ENCODE measurements around the gene MEGF11.

The MEGF11 gene

DNA sequence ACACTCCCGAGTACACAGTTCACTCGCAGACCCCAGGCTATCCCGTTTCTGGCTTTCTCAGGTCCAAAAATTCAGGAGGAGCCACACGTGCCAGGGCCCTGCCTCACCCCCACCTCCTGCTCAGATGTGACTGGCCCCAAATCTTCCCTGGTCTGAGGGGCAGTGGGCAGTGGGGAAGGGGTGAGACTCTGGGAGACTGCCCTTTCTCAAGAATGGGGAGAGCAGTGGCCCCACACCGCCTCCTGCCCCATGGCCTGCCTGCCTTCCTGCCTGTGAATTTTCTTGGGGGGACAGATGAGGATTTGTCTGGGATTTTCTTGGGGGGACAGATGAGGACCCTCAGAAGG lies 174.6 kb downstream of the MEGF11 start:
- DNase-seq = no peak

DNA sequence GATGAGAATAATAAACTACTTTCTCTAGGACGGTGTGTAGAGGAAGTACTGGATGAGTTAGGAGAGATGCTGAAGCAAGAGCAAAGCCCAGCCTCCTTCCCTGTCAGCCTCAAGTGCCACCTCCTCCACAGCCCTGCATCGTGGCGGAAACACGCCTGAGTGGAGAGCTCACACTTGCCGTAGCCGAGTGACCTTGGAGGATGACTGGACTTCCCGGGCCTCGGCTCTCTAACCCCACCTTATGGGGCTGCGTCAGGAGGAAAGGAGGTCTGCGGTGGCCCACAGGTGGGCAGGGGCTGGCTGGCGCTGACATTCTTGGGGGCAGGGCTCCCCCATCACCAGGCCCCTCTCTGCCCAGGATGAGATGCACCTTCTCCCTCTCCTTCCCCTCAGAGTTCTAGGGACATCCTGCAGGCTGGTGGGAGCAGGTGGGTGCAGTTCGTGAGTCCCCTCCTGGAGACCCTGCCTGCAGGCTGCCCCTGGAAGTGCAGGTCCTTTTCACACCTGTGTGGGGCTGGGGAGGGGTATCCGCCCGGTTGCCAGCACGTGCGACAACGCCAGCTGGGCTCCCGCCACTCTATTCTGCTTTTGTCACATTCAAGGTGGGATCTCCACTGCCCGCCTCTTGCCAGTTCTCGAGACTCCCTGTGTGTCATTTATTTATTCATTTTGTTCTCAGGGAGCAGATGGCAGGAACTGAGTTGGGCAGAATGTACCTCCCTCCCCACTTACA lies 175.2 kb downstream of the MEGF11 start:
- no peak for DNase-seq

DNA sequence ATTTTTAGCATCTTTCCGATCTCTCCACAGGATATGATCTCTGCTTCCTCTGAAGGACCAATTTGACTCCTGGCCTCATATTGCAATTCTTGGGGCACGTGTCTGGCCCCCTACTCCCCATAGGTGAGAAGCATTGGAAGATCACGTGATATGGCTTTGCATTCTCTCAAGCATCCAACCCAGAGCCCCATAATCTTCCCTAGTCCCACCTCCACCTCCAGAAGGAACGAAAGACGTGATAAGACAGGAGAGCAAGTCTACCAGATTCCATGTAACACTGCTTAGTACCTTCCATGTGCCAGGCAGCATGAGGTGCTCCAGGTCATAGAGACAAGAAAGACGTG lies 176.3 kb downstream of the MEGF11 start:
- DNase-seq = no peak

DNA sequence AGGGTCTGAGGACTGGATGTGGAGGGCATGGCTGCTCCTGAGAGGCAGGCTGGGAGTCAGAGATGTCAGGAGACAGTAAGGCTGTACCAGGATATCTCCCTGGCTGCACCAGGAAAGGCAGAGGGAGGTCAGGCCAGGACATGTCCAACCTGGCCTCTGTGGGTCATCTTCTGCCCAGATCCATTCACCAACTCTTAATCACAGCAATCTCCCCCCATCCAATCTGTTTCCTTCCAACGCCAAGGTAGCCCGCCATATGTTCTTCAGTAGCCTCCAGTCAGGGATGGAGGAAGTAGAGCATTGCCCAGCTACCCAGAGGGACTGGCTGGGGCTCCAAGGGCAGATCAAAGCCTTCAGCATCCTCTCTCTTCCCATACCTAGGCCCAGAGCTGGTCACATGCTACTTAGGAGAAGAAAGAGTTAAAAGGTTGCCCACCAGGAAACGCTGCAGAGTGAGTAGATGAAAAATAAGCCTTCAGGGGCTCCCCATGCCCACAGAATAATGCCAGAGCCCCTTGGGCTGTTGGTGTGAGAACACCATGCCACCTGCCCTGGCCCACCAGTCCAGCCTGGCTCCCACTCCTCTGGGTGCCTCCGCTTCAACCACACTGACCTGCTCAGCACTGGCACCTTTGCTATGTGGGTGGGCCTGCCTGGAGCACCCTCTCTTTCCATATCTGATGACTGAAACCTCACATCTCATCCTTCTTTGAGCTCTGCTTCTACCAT lies 176.8 kb downstream of the MEGF11 start:
- no peak for DNase-seq

DNA sequence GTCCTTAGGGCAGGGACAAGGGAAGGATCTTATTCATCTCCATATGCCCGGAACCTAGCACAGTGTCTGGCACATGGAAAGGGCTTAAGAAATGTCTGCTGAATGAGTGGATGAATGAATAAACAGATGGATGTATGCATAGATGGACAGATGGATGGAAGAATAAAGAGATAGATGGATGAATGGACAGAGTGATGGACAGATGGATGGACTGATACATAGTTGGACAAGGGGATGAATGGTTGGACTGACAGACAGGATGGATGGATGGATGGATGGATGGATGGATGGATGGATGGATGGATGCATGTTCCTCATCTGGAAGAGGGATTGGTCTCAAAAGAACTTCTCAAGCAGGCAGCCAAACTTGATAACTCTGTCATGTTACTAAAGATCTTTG lies 177.6 kb downstream of the MEGF11 start:
- DNase-seq = no peak

DNA sequence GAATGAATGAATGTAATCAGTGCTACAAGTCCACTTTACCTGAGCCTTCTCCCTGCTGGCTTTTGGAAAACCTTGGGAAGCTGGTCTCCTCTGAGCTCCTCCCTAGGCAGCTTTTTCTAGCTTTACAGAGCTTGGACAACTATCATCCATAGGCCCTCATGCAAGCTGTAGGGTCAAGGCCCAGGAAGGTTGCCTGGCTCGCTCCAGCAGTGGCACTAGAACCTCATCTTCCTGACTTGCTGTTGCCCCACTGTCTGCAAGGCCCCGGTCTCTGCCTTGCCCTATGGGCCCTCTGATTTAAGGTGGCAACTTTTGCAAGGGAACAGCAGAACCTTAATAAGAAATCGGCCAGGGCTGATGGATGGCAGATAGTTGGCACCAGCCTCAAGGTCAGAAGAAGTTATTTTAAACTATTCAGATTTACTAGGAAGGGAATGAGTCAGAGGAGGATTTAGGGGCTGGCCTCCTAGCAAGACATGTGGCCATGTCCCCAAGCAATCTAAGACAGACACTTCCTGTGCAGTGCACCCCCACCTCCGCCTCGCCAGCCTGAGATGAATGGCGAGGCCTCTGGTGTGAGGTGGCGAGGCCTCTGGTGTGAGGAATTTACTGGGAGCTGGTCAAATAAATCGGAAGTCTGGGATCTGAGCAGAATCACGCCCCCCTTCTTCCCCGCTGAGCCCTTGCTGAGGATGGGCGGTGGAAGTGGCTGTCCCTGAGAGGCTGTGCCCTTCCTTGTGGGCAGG lies 180.8 kb downstream of the MEGF11 start:
- DNase-seq = no peak

DNA sequence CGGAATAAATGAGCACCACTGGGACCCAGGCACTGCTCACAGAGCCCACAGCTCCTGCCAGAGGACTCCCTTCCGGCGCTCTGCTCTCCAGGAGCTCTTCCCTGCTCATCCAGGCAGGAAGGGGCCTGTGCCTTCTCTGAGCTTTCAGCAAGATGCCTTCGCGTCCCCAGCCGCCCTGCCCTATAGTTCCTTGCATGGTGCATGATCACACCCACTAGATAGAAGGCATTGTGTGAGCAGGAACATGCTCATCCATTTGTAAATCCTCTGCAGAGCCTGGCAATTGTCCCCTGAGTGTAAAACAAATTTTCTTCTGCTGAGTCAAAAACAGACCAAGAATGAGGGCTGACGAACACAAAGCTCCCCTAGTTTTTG lies 181.6 kb downstream of the MEGF11 start:
- DNase-seq = no peak

DNA sequence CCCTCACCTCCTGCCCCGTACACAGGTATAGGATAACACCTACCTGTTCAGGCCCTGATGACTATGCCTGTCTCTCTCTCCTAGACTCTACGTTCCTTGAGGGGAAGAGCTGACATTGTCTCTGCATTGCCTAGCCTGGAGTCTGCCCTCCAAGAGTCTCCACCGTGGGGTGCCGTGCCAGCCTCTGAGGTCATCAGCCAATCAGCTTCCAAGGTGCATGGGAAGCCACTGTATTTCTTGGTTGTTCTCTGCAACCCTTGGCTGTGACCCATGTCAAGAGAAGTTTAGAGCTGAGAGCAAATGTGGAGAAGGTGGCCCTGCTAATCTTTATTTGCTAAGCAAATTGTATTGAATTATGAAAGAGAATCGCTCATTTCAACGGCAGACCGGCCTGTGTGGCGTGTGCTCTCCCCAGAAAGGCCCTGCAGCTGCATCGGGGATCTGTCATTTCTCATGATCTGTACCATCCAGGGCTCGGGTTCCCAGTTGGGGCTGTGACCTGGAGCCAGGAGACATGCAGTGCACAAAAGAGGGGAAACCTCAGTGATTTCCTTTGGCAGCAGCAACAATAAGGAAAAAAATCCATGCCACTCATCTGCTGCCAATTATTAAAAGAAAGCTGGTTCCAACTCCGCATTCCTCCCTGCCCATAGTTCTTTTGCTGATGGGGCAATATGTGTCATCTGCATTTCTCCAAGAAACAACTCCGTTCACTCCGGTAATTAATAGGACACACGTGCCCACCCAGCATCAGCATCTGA lies 182.2 kb downstream of the MEGF11 start:
- no peak for DNase-seq

DNA sequence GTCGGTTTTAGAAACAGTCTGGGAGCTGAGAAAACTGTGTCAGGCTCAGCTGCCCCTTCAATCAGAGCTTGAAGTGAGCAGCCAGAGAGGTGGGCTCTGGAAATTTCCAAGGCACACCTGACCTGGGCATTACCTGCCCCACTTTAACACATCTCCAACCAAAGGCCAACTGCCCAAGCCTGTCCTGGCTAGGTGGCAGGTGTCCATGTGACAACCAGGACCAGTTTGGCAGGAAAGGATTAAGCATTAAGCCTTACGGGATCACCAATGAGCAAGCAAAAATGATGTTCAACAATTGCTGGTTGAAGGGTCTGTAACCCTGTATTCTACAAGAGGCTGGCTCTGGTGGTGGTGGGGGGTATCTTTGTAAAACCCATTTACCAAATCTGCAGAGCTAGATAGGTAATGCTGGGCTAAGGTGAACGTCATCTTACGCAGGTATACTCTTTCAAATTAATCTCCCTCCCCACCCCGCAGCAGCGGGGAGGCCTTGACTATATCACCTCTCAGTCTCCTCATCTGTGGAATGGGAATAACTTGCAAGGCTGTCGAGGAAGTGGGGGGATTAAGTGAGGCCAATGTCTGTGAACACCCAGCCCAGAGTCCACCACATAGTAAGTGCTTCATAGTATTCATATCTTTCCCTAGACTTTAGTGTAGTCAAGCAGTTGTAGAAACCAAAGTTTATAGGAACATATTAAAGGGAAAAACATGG lies 183.2 kb downstream of the MEGF11 start:
- DNase-seq = no peak

DNA sequence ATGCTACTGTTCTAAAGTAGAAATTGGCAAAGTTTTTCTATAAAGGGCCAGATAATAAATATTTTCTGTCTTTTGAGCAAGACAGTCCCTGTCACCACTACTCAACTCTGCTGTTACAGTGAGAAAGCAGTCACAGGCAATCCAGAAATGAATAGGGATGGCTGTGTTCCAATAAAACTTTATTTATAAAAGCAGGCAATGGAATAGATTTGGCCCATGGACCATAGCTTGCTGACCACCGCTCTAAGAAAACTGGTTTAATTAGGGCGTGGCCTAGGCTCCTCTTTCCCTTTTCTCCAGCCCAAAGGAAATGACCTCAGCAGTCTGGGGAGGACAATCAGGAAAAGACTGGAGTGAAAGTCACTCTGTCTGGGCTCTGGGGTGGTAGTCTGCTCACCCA lies 183.8 kb downstream of the MEGF11 start:
- DNase-seq = no peak

DNA sequence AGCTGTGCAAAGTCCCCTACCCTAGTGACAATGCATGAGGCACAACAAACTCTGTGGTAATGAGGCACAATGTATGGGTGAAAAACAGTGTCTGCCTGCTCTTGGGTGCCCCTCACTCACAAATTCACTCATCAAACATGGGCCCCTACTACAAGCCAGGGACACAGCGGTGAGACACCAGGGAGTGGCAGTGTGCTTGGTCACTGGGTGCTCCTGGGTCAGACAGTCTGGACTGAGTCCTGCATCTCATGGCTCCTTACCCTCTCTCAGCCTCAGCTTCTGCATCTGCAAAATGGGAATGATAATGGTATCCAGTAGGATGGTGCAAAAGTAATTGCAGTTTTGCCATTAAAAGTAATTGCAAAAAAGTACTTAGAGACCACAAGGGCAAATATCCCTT lies 184.7 kb downstream of the MEGF11 start:
- no peak for DNase-seq

DNA sequence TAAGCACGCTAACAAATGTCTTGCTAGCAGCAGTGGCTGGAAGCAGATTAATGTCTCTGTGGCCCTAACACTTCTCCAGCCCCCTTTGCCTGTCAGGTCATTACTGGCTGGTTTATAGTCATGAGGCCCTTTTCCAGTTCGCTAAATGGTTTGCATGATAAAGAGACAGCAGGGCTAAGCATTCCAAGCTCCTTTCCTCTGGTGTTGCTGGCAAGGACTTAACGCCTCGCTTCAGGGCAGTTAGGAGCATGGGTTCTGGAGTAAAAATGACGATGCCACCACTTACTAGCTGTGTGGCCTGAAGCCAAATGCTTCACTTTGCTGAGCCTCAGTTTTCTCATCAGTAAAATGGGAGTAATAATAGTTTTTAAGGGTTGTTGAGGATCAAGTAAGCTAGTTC lies 185.9 kb downstream of the MEGF11 start:
- no peak for DNase-seq

DNA sequence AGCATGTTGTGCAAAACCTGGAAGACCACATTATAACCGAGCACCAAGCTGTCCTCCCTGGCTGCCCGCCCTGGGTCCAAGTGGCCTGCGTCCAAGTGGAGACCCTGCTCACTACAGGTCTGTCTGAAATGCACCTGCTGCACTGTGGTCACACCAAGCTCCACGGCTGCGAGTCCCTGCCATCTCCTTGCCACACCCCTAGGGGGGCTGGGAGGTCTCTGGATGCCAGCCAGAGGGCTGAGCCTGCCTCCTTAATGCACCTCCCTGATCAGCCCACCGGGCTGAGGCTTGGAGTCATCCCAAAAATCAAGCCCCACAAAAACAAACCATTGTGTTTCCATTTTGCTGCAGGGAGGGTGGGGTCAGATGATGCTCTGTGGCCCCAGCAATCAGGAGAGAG lies 187.1 kb downstream of the MEGF11 start:
- DNase-seq = no peak

DNA sequence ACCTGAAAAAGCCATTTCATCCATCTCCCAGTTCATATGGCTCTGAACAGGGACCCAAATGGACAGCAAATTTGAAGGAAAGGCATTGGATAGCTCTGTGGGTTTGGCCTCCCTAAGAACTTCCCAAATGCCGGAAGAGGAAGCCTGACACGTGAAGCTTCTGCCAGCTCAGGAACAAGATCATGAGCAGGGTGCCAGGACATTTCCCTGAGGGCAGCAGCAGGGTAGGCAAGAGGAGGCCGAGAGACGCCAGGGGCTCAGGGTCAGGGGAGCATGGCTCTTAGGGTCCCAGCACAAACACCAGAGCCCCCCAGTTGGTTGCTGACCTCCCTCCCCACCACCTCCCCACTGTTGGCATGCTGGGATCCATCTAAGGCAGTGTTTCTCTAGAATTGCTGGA lies 187.5 kb downstream of the MEGF11 start:
- no peak for DNase-seq

DNA sequence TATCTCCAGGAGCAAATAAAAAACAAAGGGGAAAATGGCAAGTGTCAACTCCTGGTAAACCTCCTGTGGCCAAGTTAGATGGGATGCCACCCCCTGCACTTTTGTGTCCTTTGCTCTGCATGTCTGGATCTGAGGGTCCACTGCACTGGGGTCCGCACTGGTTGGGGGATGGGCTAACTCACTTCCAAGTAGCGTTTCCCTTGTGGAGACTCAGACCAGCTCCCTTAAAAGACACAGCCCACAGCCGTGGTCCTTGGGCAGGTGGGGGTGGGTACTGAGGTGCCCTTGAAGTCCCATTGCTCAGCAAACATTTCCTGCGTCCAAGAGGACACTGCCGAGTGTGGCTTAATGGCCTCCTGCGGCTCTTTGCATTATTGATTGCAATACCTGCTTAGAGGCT lies 188.2 kb downstream of the MEGF11 start:
- no peak for DNase-seq

DNA sequence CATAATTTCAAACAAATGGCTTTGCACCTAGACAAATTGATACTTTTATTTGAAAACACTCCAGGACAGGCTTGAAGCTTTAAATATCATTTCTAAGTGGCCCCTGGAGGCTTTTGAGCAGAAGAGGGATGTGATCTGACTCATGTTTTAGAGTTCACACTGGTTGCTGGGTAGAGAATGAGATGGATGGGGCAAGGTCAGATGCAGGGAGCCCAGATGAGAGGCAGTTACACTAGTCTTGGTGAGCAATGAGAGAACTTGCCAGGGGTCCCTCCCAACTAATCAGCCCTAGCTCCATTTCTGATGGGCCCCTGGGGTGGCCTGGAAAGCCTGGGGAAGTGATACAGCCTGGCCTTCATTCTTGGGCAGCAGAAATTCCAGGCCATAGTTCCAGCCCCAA lies 190.4 kb downstream of the MEGF11 start:
- no peak for DNase-seq

DNA sequence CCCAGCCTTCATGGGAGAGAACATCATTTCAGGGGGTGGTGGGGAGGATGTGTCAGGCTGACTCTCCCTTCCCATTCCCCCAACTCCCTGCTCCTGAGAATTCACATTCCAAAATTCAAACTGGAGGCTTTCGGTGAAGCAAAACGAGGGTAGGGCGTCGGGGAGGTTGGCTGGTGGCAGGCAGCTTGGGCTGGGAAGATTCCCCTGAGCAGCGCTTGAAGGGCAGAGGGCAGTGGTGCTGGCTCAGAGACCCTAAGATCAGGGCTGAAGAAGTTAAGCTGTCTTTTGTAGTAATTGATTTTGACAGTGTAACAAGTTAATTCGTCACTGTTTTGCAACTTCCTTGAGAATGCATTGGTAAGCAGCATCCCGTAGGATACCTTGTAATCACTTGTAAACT lies 196.5 kb downstream of the MEGF11 start:
- no peak for DNase-seq

DNA sequence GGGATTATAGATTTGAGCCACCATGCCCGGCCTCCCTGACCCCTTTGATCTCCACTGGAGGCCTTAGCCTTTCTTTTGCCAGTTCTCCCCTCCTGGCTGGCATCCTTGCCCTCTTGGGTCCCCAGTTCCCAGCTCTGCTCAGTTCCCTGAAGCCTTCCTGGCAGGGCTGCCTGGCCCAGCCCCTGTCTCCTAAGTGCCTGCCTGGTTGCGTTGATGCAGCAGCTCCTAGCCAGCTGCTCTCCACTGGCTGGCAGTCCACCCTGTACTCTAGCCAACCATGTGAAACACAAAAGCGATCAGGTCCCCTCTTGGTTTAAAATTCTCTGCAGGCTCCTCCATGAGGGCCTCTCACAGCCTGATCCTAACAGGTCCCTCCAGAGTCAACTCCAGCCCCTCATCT lies 199.6 kb downstream of the MEGF11 start:
- no peak for DNase-seq

DNA sequence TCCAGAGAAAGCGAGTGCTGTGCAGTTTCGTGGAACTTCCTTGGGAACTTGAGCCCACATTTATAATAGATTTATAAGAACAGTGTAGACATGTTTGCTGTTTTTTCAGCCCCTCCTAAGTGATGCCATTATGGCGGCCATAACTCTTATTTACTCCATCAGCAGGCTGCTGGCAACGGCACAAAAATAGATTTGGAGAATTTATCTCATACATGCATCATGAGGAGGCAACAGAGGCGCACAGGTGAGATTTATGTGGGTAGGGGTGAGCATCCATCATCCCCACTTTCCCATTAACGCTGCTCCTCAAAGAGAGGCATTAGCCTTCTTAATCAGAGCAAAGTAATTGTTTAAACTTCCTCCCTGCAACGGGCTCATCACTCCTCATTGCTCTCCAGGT lies 201.7 kb downstream of the MEGF11 start:
- DNase-seq = no peak

DNA sequence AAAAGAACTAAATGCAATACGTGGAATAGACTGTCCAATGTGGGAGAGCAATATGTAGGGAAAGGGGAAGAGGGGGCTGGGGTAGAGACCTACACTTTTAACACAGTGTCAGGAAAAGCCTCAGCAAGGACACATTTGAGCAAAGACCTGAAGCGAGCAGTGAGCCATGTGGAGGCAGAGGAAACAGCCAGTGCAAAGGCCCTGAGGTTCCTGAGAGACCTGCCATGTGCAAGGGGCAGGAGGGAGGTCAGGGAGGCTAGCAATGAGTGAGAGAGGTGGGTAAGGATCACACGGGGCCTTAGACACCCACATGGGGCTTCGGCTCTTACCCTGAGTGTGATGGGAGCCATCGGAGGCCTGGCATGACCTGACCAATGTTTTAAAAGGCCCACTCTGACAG lies 203.3 kb downstream of the MEGF11 start:
- DNase-seq = no peak

DNA sequence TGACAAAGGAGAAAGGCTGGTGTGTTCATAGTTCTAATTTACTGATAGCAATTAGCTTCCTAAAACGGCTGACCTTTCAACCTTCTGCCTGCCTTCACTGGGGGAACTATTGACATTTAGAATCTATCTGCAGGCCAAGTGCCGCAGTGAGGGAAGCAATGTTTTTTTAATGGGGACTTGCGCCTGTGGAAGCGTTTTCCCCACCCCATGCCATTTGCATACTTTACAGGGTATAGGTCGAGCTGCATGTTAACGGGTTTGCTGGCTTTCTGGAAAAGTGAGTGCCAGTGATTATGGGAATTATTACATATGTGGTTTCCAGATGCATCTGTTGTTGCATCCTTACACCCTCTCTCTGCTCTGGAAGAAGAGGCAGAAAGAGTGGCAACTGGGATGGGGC lies 204.2 kb downstream of the MEGF11 start:
- DNase-seq = no peak

DNA sequence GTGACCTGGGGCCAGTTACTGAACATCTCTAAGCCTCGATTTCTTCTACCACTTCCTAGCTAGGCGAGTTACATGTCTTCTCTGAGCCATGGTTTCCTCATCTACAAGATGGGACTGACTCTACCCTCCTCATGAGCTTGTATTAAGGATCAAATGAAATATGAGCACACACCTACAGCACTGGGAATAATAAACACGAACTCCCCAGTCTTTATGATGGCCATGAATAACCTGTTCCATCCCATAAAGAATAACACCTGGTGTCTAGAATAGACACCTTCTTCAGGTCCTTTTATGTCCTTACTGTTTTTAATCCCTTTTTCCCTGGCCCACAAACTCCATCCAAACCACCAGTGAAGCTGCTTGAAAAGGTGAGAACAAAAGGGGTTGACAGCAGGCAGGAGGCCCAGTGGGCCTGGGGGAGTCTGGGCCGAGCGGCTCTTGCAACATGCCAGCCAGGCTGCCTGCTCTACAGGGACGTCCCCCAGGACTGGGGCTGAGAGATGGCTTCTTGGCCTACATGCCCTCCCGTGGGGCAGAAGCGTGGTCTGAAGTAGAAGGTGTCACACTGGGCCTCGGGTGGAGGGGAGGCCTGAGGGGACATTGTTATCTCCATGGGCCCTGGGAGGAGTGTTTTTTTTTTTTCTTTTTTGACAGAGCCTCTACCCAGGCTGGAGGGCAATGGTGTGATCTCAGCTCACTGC lies 206.1 kb downstream of the MEGF11 start:
- no peak for DNase-seq
